OCI-LY7 (cell line): ENCODE results near the gene S100A6. TPM values are rescaled to one million over a fixed set of nuclear protein-coding genes. Genes with fewer than 3 reads are reported as not detected.

ENCODE experiments used
- BruUV-seq: library from RNA; stranded (reverse); fragments of 400-500 nt; replicated peaks from 2 replicates; lab custom pipeline; 2021; lab: Mats Ljungman, UMichigan
- CTCF ChIA-PET: fragments of 300-600 bp; sonication (Branson Sonifier 250); formaldehyde crosslinking; loops from one replicate; lab custom pipeline; 2022; ENCODE audit warnings: antibody characterized with exemption; ENCODE audit not compliant: unreplicated experiment; lab: Charles Lee
- POLR2A ChIA-PET: fragments of 300-600 bp; sonication (Branson Sonifier 250); formaldehyde crosslinking; loops from one replicate; lab custom pipeline; 2022; ENCODE audit warnings: antibody characterized with exemption; lab: Charles Lee
- DNase-seq: peaks from one replicate; pipeline ENCODE4 v3.0.0-alpha.2; 2015; ENCODE audit warnings: low spot score
- H2AFZ ChIP-seq: fragments of 200-600 bp; sonication (generic), shearing (Covaris generic); 2 replicates; pipeline ENCODE4 v1.6.1; 2014; ENCODE audit warnings: mild to moderate bottlenecking, antibody characterized with exemption, low read length, moderate library complexity
- H3K27ac ChIP-seq: fragments of 200-600 bp; sonication (generic); 2 replicates; pipeline ENCODE4 v1.5.1; 2014; ENCODE audit warnings: mixed run types, low read depth, mild to moderate bottlenecking, moderate library complexity, low read length, inconsistent platforms; ENCODE audit not compliant: poor library complexity, severe bottlenecking
- H3K36me3 ChIP-seq: fragments of 200-600 bp; sonication (generic); 2 replicates; pipeline ENCODE4 v1.6.1; 2014; ENCODE audit warnings: mild to moderate bottlenecking, antibody characterized with exemption, low read length, moderate library complexity, mixed read lengths; ENCODE audit not compliant: insufficient read depth
- H3K4me1 ChIP-seq: fragments of 200-600 bp; sonication (generic); 2 replicates; pipeline ENCODE4 v1.5.1; 2014; ENCODE audit warnings: mild to moderate bottlenecking, low read length; ENCODE audit not compliant: insufficient read depth, poor library complexity, severe bottlenecking
- H3K4me2 ChIP-seq: fragments of 200-600 bp; sonication (generic); 2 replicates; pipeline ENCODE4 v1.6.1; 2014; ENCODE audit warnings: mild to moderate bottlenecking, low read length
- H3K4me3 ChIP-seq: fragments of 200-600 bp; sonication (generic); 2 replicates; pipeline ENCODE4 v1.5.1; 2014; ENCODE audit warnings: mild to moderate bottlenecking, low read depth, low read length; ENCODE audit not compliant: poor library complexity, severe bottlenecking
- H3K79me2 ChIP-seq: fragments of 200-600 bp; sonication (generic); 2 replicates; pipeline ENCODE4 v1.6.1; 2016; ENCODE audit warnings: low read depth, mild to moderate bottlenecking, low read length, moderate library complexity, mixed read lengths; ENCODE audit not compliant: insufficient read depth
- H3K9me2 ChIP-seq: fragments of 200-600 bp; sonication (generic); 2 replicates; pipeline ENCODE4 v1.6.1; 2016; ENCODE audit warnings: mild to moderate bottlenecking, low read length, mixed read lengths; ENCODE audit not compliant: insufficient read depth
- H3K9me3 ChIP-seq: fragments of 200-600 bp; sonication (generic); 2 replicates; pipeline ENCODE4 v1.6.1; 2014; ENCODE audit warnings: mild to moderate bottlenecking, mixed run types, low read length, mixed read lengths
- H4K20me1 ChIP-seq: fragments of 200-600 bp; sonication (generic); 2 replicates; pipeline ENCODE4 v1.6.1; 2014; ENCODE audit warnings: mild to moderate bottlenecking, antibody characterized with exemption, low read length, moderate library complexity, mixed read lengths; ENCODE audit not compliant: insufficient read depth
- CTCF ChIP-seq: fragments of 200-600 bp; sonication (generic); conservative IDR thresholded peaks from 2 replicates; pipeline ENCODE4 v1.5.1; 2014; ENCODE audit warnings: mild to moderate bottlenecking, antibody characterized with exemption, low read length, moderate library complexity, mixed read lengths
- EZH2phosphoT487 ChIP-seq: fragments of 200-600 bp; sonication (generic); IDR thresholded peaks from 2 replicates; pipeline ENCODE4 v1.6.1; 2018; ENCODE audit warnings: low read depth, borderline replicate concordance, mild to moderate bottlenecking, mixed run types, antibody characterized with exemption, low read length, moderate library complexity, mixed read lengths
- intact Hi-C: fragments of 100-400 bp; cut with micrococcal nuclease; formaldehyde crosslinking; loops from one replicate; pipeline ENCODE4 v1.10.0; 2022; ENCODE audit not compliant: unreplicated experiment
- total RNA-seq, 2 experiments: library from RNA; depleted of rRNA in 1 of 2; stranded (reverse); fragments of >200 nt in 1 of 2; shearing (Covaris generic) in 1 of 2; gene quantifications; 2 replicates each; pipeline ENCODE4 v1.2.3, GENCODE V29; 2014 to 2022

Gene S100A6
- total RNA-seq, 2 experiments from 2014 or later: not detected

- CTCF ChIA-PET: no interaction called here
- no peak for DNase-seq
- H3K9me3 ChIP-seq: no peaks in the 10 kb centered on the region
- H2AFZ ChIP-seq: no peak overlapping the region
- intact Hi-C loops: no loop called here
- H3K36me3 ChIP-seq: no peaks in the 10 kb centered on the region
- no TSS peak for BruUV-seq
- POLR2A ChIA-PET: interaction anchor here (0.6 kb wide), 1 partner anchor 96 kb away, joined by 4 read pairs; no protein-coding TSS in a partner anchor
- TF ChIP-seq EZH2phosphoT487: no peak
- TF ChIP-seq CTCF: no peak
- H3K4me3 ChIP-seq: no peak overlapping the region
- no peaks in the 10 kb centered on the region for H3K79me2 ChIP-seq
- H3K4me1 ChIP-seq: no peaks in the 10 kb centered on the region
- no peak overlapping the region for H3K4me2 ChIP-seq
- no peaks in the 10 kb centered on the region for H3K9me2 ChIP-seq
- H3K27ac ChIP-seq: no peak overlapping the region
- H4K20me1 ChIP-seq: no peaks in the 10 kb centered on the region
Measured at GRCh38 chr1:153527683-153528040, 8.1 kb downstream of the S100A6 start.

GRCh38 chr1:153527023-153527682, 8.6 kb downstream of the S100A6 start:
- no peaks in the 10 kb centered on the region for H3K4me1 ChIP-seq
- H3K79me2 ChIP-seq: no peaks in the 10 kb centered on the region
- TF ChIP-seq EZH2phosphoT487 (no peak), CTCF (no peak)
- CTCF ChIA-PET: no interaction called here
- no peak overlapping the region for H3K4me2 ChIP-seq
- no peaks in the 10 kb centered on the region for H3K9me3 ChIP-seq
- H2AFZ ChIP-seq: no peak overlapping the region
- no peak overlapping the region for H3K27ac ChIP-seq
- H3K9me2 ChIP-seq: no peaks in the 10 kb centered on the region
- POLR2A ChIA-PET: interaction anchor here (0.6 kb wide), 1 partner anchor 96 kb away, joined by 4 read pairs; no protein-coding TSS in a partner anchor
- BruUV-seq: no TSS peak
- H3K4me3 ChIP-seq: no peak overlapping the region
- no peak for DNase-seq
- H3K36me3 ChIP-seq: no peaks in the 10 kb centered on the region
- H4K20me1 ChIP-seq: no peaks in the 10 kb centered on the region
- intact Hi-C loops: no loop called here

GRCh38 chr1:153526132-153526543, 9.7 kb downstream of the S100A6 start:
- Histone ChIP-seq H3K27ac (no peak overlapping the region), H4K20me1 (no peaks in the 10 kb centered on the region), H3K4me2 (no peak overlapping the region), H3K79me2 (no peaks in the 10 kb centered on the region), H3K36me3 (no peaks in the 10 kb centered on the region), H2AFZ (no peak overlapping the region), H3K9me2 (no peaks in the 10 kb centered on the region), H3K9me3 (no peaks in the 10 kb centered on the region), H3K4me1 (no peaks in the 10 kb centered on the region), H3K4me3 (no peak overlapping the region)
- BruUV-seq: no TSS peak
- TF ChIP-seq EZH2phosphoT487: no peak
- TF ChIP-seq CTCF: no peak
- POLR2A ChIA-PET: no interaction called here
- intact Hi-C loops: no loop called here
- CTCF ChIA-PET: no interaction called here
- no peak for DNase-seq
